AG10803 (cell line): ENCODE results near the gene OR6A2.
"Not testable (repeated sequence)": the region's sequence is repeated elsewhere in the genome, so short reads cannot be mapped to it uniquely, and the experiment has no call there.

ENCODE experiments used
- DNase-seq: peaks from one replicate; pipeline ENCODE4 v3.0.0; 2010; ENCODE audit warnings: low read depth
- H3K4me3 ChIP-seq: 2 replicates; pipeline ENCODE4 v1.5.1; 2011; ENCODE audit warnings: mild to moderate bottlenecking, low read length, control low read depth
- CTCF ChIP-seq: conservative IDR thresholded peaks from 2 replicates; pipeline ENCODE4 v1.5.1; 2011; ENCODE audit warnings: mild to moderate bottlenecking, low read length, control low read depth, inconsistent platforms

Gene OR6A2

GRCh38 chr11:6828103-6828502 lies 28.6 kb upstream of the OR6A2 start:
- no peak for TF ChIP-seq CTCF
- DNase-seq: no peak
- no peak overlapping the region for H3K4me3 ChIP-seq

- DNase-seq: no peak
- TF ChIP-seq CTCF: no peak
- no peak overlapping the region for H3K4me3 ChIP-seq
These were observed 25.8 kb upstream of the OR6A2 start for GRCh38 chr11:6825231-6825744.

- TF ChIP-seq CTCF: no peak
- no peak overlapping the region for H3K4me3 ChIP-seq
- DNase-seq: no peak
These were observed 24.8 kb upstream of the OR6A2 start for GRCh38 chr11:6824136-6824823.

GRCh38 chr11:6818967-6819366 lies 19.5 kb upstream of the OR6A2 start:
- no peak for TF ChIP-seq CTCF
- DNase-seq: no peak

GRCh38 chr11:6817694-6818093 lies 18.2 kb upstream of the OR6A2 start:
- no peak for TF ChIP-seq CTCF
- DNase-seq: no peak
- no peak overlapping the region for H3K4me3 ChIP-seq

More at GRCh38 chr11:6818967-6819366, 19.5 kb upstream of the OR6A2 start:
- no peak overlapping the region for H3K4me3 ChIP-seq

- TF ChIP-seq CTCF: no peak
- no peak overlapping the region for H3K4me3 ChIP-seq
- no peak for DNase-seq
These were observed 14.2 kb upstream of the OR6A2 start for GRCh38 chr11:6813656-6814055.

- TF ChIP-seq CTCF: peak; percentile 98
- no peak overlapping the region for H3K4me3 ChIP-seq
- DNase-seq: peak; percentile 38
These were observed 13.0 kb upstream of the OR6A2 start for GRCh38 chr11:6812390-6813005.

- H3K4me3 ChIP-seq, DNase-seq: not testable (repeated sequence)
These were observed 1.6 kb upstream of the OR6A2 start for GRCh38 chr11:6801075-6801474.
